ENCODE results near the gene EFCAB12.
"Not testable (repeated sequence)": the region's sequence is repeated elsewhere in the genome, so short reads cannot be mapped to it uniquely, and the experiment has no call there.

EFCAB12 gene

GRCh38 chr3:129418041-129418973, 10.1 kb downstream of the EFCAB12 start:
- DNase-seq = no peak

DNA sequence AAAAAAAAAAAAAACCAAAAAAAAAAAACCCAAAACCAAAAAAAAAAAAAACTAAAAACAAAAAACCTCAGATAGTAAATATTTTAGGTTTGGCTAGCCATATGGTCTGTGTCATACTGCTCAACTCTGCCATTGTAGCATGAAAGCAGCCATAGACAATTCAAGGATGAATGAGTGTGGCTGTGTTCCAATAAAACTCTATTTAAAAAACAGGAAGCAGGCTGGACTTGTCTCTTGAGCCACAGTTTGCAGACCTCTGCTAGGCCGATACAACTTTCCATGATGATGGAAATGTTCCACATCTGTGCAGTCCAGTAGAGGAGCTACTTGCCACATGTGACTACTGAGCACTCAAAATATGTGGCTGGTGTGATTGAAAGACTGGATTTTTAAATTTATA, 11.1 kb downstream of the EFCAB12 start:
- no peak for DNase-seq

GRCh38 chr3:129416415-129416814, 12.0 kb downstream of the EFCAB12 start:
- no peak for DNase-seq

DNA sequence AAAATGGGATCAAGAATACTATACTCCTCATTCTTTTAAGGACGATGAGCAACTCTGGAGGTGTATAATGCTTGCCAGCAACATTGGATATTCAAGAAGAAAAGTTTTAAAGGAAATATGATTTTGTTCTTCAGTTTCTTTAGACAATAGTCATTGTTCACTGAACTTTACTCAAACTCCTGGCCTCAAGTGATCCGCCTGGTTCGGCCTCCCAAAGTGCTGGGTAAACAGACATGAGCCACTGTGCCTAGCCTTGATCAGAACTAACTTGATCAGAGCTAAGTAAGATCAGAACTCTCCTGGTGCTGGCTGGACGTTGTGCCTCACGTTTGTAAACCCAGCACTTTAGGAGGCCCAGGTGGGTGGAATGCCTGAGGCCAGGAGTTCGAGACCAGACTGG, 12.6 kb downstream of the EFCAB12 start:
- no peak for DNase-seq

DNA sequence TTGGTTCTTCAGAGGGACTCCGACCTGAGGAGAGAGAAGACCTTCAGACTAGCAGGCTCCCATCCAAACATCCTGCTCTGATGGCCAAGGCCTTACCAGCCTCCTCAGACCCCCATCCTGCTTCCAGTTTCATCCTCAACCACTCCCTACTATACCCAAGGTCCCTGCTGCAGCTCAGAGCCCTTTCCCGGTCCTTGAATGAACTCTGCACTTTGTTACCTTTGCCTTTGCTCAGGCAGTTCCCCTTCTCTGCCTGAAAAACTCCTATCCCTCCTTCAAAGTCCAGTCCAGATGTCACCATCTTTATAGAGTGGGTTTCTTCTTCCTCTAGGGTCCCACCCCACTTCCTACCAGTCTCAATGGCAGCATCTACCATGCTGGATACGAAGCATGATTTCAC, 13.1 kb downstream of the EFCAB12 start:
- no peak for DNase-seq

DNA sequence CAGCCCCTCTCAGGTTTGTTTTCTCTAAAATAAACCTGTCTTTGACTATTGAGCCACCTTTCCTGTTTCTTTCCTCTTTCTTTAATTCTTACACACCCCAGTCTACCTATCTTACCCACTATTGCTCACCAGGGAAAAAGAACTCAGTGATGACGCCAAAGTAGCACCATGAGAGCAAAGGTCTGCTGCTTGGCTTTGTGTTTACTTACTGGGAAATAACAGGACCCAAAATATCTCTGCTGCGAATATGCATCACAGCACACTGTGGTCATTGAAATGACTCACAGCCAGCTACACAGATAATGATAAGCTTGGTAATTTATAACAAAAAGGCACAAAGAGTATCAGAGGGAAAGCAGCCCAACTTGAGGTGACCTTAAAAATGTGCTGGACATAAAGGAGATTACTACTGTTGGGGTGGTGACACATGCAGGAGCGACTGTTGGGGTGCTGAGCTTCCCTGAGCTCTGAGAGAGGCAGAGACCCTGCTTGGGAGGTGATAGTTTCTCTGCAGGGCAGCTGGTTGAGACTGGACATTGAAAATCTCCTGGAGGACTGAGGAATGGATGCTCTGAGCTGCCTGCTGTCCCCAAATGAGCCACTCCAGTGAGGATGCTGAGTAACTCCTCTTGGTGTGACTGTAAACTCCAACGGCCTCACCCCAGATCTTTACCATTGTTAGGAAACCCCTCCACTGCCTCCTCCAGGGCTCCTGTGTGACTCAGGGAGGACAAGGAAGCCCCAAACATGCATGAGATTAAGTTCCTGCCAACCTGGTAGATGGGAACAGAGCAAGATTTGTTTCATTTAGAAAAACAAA, 14.5 kb downstream of the EFCAB12 start:
- no peak for DNase-seq

GRCh38 chr3:129413238-129413637, 15.2 kb downstream of the EFCAB12 start:
- not testable (repeated sequence) for DNase-seq

DNA sequence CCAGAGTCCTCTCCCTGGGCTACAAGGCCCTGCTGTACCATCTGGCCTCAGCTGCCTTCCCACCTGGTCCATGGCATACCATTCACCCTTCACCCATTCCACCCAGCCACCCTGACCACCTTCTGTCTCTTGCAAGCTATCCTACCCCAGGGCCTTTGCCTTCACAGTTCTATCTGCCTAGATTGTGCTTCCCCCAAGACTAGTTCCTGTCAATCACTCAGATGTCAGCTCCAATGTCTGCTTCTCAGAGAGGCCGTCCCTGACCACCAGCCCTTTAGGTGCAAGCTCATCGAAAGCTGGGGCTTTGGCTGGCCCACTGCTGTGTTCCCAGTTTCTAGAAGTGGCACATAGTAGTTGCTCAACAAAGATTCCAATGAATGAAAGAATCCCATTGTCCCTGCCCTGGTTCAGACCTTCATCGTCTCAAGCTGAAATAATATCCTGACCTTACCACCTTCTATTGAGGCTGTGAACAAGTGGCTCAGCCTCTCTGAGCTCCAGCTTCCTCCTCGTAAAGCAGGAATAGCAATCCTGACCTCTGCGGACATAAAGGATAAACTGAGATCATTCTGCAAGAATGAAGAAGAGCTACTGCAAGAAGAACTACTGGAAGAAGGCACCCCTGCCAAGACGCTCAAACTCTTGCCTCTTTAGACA, 15.8 kb downstream of the EFCAB12 start:
- DNase-seq = no peak

- DNase-seq = no peak
Observed at GRCh38 chr3:129410971-129411370, 17.5 kb downstream of the EFCAB12 start.

DNA sequence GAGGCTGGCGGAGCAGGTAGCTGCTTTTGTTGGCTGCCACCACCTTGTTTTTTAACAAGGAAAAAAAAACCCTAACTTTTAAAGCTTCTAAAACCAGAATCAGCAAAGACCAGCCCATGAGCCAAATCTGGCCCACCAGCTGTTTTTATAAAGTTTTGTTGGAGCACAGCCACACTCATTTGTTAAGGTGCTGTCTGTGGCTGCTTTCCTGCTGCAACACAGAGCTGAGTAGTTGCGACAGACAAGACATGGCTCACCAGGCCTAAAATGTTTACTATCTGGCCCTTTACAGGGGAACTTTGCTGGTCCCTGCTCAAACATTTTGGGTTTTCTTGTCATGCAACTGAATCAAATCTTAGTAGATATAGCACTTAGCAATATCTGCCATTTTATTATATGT, 18.9 kb downstream of the EFCAB12 start:
- no peak for DNase-seq

- no peak for DNase-seq
Observed at GRCh38 chr3:129404610-129405009, 23.8 kb downstream of the EFCAB12 start.

- DNase-seq = no peak
Observed at GRCh38 chr3:129404130-129404529, 24.3 kb downstream of the EFCAB12 start.

GRCh38 chr3:129403450-129403849, 25.0 kb downstream of the EFCAB12 start:
- no peak for DNase-seq

- DNase-seq = no peak
Observed at GRCh38 chr3:129402616-129403015, 25.8 kb downstream of the EFCAB12 start.

- DNase-seq = no peak
Observed at GRCh38 chr3:129402210-129402609, 26.2 kb downstream of the EFCAB12 start.

- no peak for DNase-seq
Observed at GRCh38 chr3:129399895-129400357, 28.5 kb downstream of the EFCAB12 start.

- DNase-seq = peak; percentile 66
Observed at GRCh38 chr3:129399145-129399894, 29.1 kb downstream of the EFCAB12 start.

DNA sequence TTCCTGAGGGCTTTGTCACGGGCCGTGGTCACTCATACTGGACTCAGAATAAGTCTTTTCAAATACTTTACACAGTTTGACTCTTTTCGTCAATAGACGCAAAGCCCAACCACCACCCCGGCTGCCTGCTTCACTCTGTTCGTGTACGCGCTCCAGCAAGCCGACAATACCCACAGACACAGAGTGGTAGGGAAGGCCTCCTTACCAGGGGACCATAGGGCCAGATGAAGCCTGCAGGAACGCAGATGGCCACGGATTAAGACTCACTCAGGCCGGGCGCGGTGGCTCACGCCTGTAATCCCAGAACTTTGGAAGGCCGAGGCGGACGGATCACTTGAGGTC, 29.7 kb downstream of the EFCAB12 start:
- peak; percentile 21 for DNase-seq

DNA sequence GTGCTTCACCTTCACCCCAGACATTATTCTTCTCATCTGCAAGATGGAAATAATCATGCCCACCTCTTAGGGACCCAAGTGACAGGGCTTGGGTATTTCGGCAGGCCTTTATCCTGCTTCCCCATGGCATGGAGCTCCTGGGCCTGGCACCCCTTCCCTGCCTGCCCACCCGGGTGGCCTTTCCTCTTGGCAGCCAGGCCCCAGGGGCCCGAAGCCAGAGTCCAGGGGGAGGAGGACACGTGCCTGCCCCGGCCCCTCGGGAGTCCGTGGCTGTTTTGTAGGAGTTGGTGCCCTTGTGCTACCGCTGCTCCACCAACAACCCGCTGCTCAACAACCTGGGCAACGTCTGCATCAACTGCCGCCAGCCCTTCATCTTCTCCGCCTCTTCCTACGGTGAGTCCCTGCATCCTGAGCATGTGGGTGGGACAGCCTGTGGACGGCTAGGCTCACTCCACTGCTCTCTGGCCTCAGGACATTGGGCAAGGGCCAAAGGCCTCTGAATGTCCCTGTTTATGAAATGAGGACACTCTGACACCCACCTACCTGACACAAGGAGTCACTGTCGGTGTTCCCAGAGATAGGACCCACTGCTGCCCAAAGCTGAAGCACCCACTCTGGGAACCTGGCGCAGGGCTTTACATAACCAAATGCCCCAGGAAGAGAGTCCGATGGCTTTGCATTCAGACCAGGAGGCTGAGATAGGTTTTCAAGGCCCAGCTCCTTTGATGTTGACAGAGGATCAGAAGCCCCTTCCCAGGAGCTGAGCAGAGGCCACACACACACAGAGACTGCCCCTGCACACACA, 34.5 kb downstream of the EFCAB12 start:
- DNase-seq = not testable (repeated sequence)

DNA sequence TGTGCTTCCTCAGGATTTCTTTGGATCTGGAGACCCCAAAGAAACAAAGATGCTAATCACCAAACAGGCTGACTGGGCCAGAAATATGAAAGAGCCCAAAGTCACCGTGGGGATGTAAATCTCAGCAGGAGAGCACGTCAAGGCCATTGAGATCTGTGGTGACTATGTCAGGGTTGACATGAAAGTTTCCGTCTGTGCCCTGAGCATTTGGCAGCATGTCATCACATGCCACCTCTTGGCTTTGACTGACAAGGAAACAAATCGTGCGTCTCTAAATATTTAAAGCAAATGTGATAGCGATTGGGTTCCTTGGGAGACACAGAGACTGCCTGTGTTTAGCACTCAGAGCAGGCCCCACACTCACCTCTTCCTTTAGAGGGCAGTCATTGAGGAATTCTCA, 35.2 kb downstream of the EFCAB12 start:
- no peak for DNase-seq

- not testable (repeated sequence) for DNase-seq
Observed at GRCh38 chr3:129392106-129392887, 36.1 kb downstream of the EFCAB12 start.
